22Rv1 (cell line): ENCODE measurements around the gene BATF2.

Experiments
- CTCF ChIP-seq: fragments of 450-650 bp; IDR thresholded peaks from 2 replicates; pipeline ENCODE4 v1.5.1; 2017; ENCODE audit warnings: mild to moderate bottlenecking
- ZFX ChIP-seq: fragments of 450-650 bp; IDR thresholded peaks from 2 replicates; pipeline ENCODE4 v1.6.1; 2017; ENCODE audit warnings: antibody characterized with exemption, borderline replicate concordance

GRCh38 chr11:65008016-65008415, 11.2 kb upstream of the BATF2 start:
- TF ChIP-seq CTCF (no peak), ZFX (no peak)
